ENCODE measurements around the gene DSE.

DSE gene

GRCh38 chr6:116409756-116410155, 39.0 kb downstream of the DSE start:
- TF ChIP-seq, protein P1, sequence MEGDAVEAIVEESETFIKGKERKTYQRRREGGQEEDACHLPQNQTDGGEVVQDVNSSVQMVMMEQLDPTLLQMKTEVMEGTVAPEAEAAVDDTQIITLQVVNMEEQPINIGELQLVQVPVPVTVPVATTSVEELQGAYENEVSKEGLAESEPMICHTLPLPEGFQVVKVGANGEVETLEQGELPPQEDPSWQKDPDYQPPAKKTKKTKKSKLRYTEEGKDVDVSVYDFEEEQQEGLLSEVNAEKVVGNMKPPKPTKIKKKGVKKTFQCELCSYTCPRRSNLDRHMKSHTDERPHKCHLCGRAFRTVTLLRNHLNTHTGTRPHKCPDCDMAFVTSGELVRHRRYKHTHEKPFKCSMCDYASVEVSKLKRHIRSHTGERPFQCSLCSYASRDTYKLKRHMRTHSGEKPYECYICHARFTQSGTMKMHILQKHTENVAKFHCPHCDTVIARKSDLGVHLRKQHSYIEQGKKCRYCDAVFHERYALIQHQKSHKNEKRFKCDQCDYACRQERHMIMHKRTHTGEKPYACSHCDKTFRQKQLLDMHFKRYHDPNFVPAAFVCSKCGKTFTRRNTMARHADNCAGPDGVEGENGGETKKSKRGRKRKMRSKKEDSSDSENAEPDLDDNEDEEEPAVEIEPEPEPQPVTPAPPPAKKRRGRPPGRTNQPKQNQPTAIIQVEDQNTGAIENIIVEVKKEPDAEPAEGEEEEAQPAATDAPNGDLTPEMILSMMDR (IDR thresholded peaks at IDR 0.05), result no peak

- TF ChIP-seq, protein P1 (IDR thresholded peaks at IDR 0.05), result no peak
These were observed 40.5 kb downstream of the DSE start for GRCh38 chr6:116411284-116411623.

DNA sequence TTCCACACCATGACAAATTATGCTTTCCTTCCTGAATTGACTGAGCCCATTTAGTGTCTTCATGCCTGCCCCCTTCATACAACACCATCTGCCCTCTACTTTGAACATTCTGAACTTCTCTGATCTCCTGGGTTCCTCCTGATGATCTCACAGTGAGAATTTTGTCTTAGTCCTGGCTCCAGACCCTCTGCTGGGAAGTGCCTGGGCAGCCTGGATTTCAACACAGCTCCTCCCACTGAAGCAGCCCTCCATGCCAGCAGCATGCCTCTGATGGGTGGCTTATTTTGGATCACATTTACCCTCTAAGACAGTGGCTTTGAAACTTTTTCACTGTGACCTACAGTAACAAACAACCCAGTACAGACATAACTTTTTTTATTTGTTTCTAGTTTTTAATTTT, 41.5 kb downstream of the DSE start:
- TF ChIP-seq, protein P1 (IDR thresholded peaks at IDR 0.05), result no peak

GRCh38 chr6:116413357-116413756, 42.6 kb downstream of the DSE start:
- TF ChIP-seq, protein P1 (IDR thresholded peaks at IDR 0.05), result no peak

DNA sequence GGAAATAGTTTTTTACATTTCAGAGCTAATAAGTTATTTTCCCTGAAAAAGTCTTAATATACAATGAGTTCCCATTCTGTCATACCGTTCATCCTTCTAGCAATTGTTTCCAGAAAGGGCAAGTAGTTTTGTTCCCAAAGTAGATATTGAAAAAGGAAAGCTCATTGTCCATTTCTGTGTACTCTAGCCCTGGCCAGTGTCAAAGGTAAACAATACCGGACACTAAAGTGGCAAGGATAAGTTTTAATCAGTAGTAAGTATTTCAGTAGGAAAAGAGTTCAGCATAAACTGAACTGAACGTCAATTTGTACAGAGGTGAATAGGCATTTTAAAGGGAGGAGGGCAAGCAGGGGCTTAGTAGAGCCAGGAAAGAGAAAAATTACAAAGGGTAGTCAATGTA, 46.9 kb downstream of the DSE start:
- TF ChIP-seq, protein P1 (IDR thresholded peaks at IDR 0.05), result no peak

- TF ChIP-seq, protein P1 (IDR thresholded peaks at IDR 0.05), result no peak
These were observed 48.5 kb downstream of the DSE start for GRCh38 chr6:116419069-116419786.

DNA sequence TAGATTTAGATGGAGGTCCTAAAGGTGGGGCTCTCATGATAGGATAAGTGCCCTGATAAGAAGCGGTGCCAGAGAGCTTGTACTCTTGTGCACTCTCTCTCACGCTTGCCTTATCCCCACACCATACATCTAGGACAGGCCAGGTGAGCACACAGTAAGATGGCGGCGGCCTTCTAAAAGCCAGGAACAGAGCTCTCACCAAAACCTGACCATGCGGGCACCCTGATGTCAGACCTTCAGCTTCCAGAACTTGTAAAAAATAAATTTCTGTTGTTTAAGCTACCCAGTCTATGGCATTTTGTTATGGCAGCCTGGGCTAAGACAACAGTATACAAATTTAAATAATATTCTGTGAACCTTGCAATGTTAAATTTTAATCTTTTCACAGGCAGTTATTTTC, 49.6 kb downstream of the DSE start:
- TF ChIP-seq, protein P1 (IDR thresholded peaks at IDR 0.05), result no peak

- TF ChIP-seq, protein P1 (IDR thresholded peaks at IDR 0.05), result no peak
These were observed 51.5 kb downstream of the DSE start for GRCh38 chr6:116422238-116422637.
